ENCODE results near the gene DNM2.

- TF ChIP-seq POLR2A (IDR thresholded peaks at IDR 0.05) (no peak), CTCF (IDR thresholded peaks at IDR 0.05) (no peak)
Measured at GRCh38 chr19:10677751-10678150, 40.1 kb upstream of the DNM2 start.
